ENCODE results near the gene BRD3OS. TPM values are rescaled to one million over a fixed set of nuclear protein-coding genes. Genes with fewer than 3 reads are reported as not detected.

BRD3OS gene
- total and polyA plus RNA-seq, 9 donors = 14.5 to 28.1 (median 21.1) TPM

DNA sequence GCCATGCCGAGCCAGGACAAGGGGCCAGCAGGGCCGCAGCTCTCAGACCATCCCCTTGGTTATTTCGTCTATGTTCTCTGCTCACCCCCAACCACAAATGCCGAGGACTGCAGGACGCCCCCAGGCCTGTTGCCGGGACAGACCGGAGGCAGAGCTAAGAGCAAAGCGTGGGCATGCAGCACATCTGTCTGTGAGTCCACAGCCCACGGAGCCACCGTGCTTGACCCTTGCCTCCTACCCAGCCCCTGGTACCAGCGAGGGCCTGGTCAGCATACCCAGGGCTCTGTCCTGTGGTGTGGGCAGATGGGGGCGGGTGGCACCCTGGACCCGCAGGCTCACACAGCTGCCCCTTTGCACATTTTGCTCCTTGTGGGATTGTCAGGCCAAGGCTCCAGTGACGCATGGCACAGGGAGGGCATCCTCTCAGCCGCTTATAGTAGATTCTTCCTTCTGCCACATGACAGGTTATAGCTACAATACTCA, 37.8 kb downstream of the BRD3OS start:
- no peaks in the 10 kb centered on the region for H3K9me3 ChIP-seq
- H3K27me3 ChIP-seq = no peaks in the 10 kb centered on the region
- no peak for TF ChIP-seq EP300 (IDR thresholded peaks at IDR 0.05)
- no peak for TF ChIP-seq POLR2A (IDR thresholded peaks at IDR 0.05)
- no peak for TF ChIP-seq CTCF (IDR thresholded peaks at IDR 0.05)
- no peaks in the 10 kb centered on the region for H3K36me3 ChIP-seq
- intact Hi-C loops (cut with DNase I) = no loop called here
- no peak overlapping the region for H3K27ac ChIP-seq
- WGBS, 3 donors = 80 to 82% (median 80%) methylated on average over 14 to 15 of the region's 15 CpGs
- no peak overlapping the region for H3K4me3 ChIP-seq
- H3K4me1 ChIP-seq (ENCODE audit: insufficient read depth) = peaks cover 38% of the 10 kb centered on the region
- DNase-seq = peak in 2 of 5 donors; percentile 18 to 25

GRCh38 chr9:134063571-134064450, 38.5 kb downstream of the BRD3OS start:
- intact Hi-C loops (cut with DNase I) = no loop called here
- 86 to 90% (median 86%) methylated on average over 29 of the region's 29 CpGs for WGBS, 3 donors
- no peak overlapping the region for H3K4me3 ChIP-seq
- no peaks in the 10 kb centered on the region for H3K36me3 ChIP-seq
- H3K27ac ChIP-seq = no peak overlapping the region
- H3K27me3 ChIP-seq = no peaks in the 10 kb centered on the region
- H3K9me3 ChIP-seq = no peaks in the 10 kb centered on the region
- no peak for TF ChIP-seq EP300 (IDR thresholded peaks at IDR 0.05)
- no peak for TF ChIP-seq CTCF (IDR thresholded peaks at IDR 0.05)
- no peak for TF ChIP-seq POLR2A (IDR thresholded peaks at IDR 0.05)
- peak in 2 of 5 donors; percentile 25 to 28 for DNase-seq
- H3K4me1 ChIP-seq (ENCODE audit: insufficient read depth) = peaks cover 35% of the 10 kb centered on the region

GRCh38 chr9:134064711-134065110, 39.4 kb downstream of the BRD3OS start:
- DNase-seq = peak in 2 of 5 donors; percentile 32 to 36
- Histone ChIP-seq H3K27ac (no peak overlapping the region), H3K4me3 (no peak overlapping the region), H3K4me1 (ENCODE audit: insufficient read depth) (peaks cover 33% of the 10 kb centered on the region), H3K9me3 (no peaks in the 10 kb centered on the region), H3K36me3 (no peaks in the 10 kb centered on the region), H3K27me3 (no peaks in the 10 kb centered on the region)
- 89 to 91% (median 90%) methylated on average over 7 of the region's 7 CpGs for WGBS, 3 donors
- TF ChIP-seq POLR2A (IDR thresholded peaks at IDR 0.05) = no peak
- no peak for TF ChIP-seq CTCF (IDR thresholded peaks at IDR 0.05)
- TF ChIP-seq EP300 (IDR thresholded peaks at IDR 0.05) = no peak
- intact Hi-C loops (cut with DNase I) = loop anchor here in 3 of 4 donors (5.0 kb wide), 1 partner anchor 73 kb away; the partner anchor contains the start of gene WDR5 (in 3 of the 3)

GRCh38 chr9:134065612-134066419, 40.5 kb downstream of the BRD3OS start:
- peak in 3 of 5 donors; percentile 30 to 41 (median 39) for DNase-seq
- Histone ChIP-seq H3K9me3 (no peaks in the 10 kb centered on the region), H3K27me3 (no peaks in the 10 kb centered on the region), H3K4me3 (peak overlapping the region; percentile 56), H3K4me1 (ENCODE audit: insufficient read depth) (peaks cover 29% of the 10 kb centered on the region), H3K36me3 (no peaks in the 10 kb centered on the region), H3K27ac (peak overlapping the region in 1 of 2 donors; percentile 79)
- intact Hi-C loops (cut with DNase I) = loop anchor here in 3 of 4 donors (5.0 kb wide), 1 partner anchor 71 kb away; the partner anchor contains the start of gene WDR5 (in 3 of the 3)
- WGBS, 3 donors = 9 to 13% (median 10%) methylated on average over 28 of the region's 28 CpGs
- TF ChIP-seq EP300 (IDR thresholded peaks at IDR 0.05) (no peak), POLR2A (IDR thresholded peaks at IDR 0.05) (no peak), CTCF (IDR thresholded peaks at IDR 0.05) (no peak)

Data from ovary (tissue), 9 donors.